Endothelial cell (in vitro differentiated cells): ENCODE data around the gene DTNA. TPM values are rescaled to one million over a fixed set of nuclear protein-coding genes. Genes with fewer than 3 reads are reported as not detected.
"Not testable (repeated sequence)": the region's sequence is repeated elsewhere in the genome, so short reads cannot be mapped to it uniquely, and the experiment has no call there.

Experiments
- DNase-seq: peaks from one replicate; pipeline ENCODE4 v3.0.0; 2021; ENCODE audit warnings: low spot score
- H3K27ac Mint-ChIP-seq: one replicate; pipeline ENCODE4 v1.8.0; 2021; ENCODE audit warnings: mixed read lengths, inconsistent platforms; ENCODE audit not compliant: unreplicated experiment
- H3K27me3 Mint-ChIP-seq: one replicate; pipeline ENCODE4 v1.8.0; 2021; ENCODE audit warnings: mild to moderate bottlenecking, moderate library complexity, mixed read lengths, inconsistent platforms; ENCODE audit not compliant: unreplicated experiment
- H3K36me3 Mint-ChIP-seq: one replicate; pipeline ENCODE4 v1.8.0; 2021; ENCODE audit warnings: mild to moderate bottlenecking, low read depth, mixed read lengths, inconsistent platforms; ENCODE audit not compliant: unreplicated experiment
- H3K4me1 Mint-ChIP-seq: one replicate; pipeline ENCODE4 v1.8.0; 2021; ENCODE audit warnings: mild to moderate bottlenecking, mixed read lengths, inconsistent platforms; ENCODE audit not compliant: unreplicated experiment
- H3K4me3 Mint-ChIP-seq: one replicate; pipeline ENCODE4 v1.8.0; 2021; ENCODE audit warnings: mild to moderate bottlenecking, mixed read lengths, inconsistent platforms; ENCODE audit not compliant: unreplicated experiment
- H3K9me3 Mint-ChIP-seq: one replicate; pipeline ENCODE4 v1.8.0; 2021; ENCODE audit warnings: mixed read lengths, inconsistent platforms; ENCODE audit not compliant: unreplicated experiment
- total RNA-seq: library from RNA; stranded (reverse); fragmentation: NEBNext Ultra II Directional; extraction: Animal tissue kit (Norgen Biotek cat#: 25700); gene quantifications from one replicate; pipeline ENCODE4 v1.2.1, GENCODE V29; 2021; ENCODE audit not compliant: unreplicated experiment
- TF ChIP-seq, protein P1 (sequence below): fragments of 200-600 bp; sonication (generic); IDR thresholded peaks from one replicate; pipeline ENCODE4 v1.5.0; 2021; ENCODE audit warnings: antibody characterized with exemption; ENCODE audit not compliant: unreplicated experiment

Gene DTNA
- total RNA-seq, 1 donor from 2014 or later = 17.9 TPM

DNA sequence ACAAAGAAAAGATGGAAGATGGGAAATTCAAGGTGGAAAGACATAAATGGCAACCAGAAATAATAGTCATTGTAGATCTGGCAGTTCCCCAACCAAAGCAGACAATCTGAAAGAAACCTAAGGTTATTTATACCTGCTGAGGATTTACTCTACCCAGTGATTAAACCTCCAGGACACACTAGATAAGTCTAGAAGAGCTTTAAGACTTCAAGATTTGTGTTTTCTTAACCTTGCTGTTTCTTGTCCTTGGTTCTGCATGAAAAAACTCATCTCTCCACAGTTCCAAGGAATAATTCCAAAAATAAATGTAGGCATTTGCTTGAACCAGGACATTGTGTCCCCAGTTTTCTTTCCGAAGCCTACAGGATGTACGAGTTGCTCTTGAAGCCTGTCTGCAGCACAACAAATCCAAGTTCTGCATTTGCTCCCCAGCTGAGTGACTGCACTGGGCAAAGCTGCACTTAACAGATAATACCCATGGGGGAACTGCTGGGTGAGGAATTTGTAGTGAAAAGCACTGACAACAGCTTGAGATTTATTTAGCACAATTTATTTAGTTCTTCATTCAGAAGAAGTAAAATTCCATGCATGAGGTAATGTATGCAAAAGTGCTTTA is 19.8 kb downstream of the DTNA start:
- no peak for DNase-seq
- H3K36me3 Mint-ChIP-seq = no peaks in the 10 kb centered on the region
- H3K27me3 Mint-ChIP-seq = peaks cover 2% of the 10 kb centered on the region
- no peak overlapping the region for H3K4me3 Mint-ChIP-seq
- TF ChIP-seq, protein P1, sequence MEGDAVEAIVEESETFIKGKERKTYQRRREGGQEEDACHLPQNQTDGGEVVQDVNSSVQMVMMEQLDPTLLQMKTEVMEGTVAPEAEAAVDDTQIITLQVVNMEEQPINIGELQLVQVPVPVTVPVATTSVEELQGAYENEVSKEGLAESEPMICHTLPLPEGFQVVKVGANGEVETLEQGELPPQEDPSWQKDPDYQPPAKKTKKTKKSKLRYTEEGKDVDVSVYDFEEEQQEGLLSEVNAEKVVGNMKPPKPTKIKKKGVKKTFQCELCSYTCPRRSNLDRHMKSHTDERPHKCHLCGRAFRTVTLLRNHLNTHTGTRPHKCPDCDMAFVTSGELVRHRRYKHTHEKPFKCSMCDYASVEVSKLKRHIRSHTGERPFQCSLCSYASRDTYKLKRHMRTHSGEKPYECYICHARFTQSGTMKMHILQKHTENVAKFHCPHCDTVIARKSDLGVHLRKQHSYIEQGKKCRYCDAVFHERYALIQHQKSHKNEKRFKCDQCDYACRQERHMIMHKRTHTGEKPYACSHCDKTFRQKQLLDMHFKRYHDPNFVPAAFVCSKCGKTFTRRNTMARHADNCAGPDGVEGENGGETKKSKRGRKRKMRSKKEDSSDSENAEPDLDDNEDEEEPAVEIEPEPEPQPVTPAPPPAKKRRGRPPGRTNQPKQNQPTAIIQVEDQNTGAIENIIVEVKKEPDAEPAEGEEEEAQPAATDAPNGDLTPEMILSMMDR = no peak
- H3K4me1 Mint-ChIP-seq = peaks cover 6% of the 10 kb centered on the region
- H3K9me3 Mint-ChIP-seq = no peaks in the 10 kb centered on the region
- H3K27ac Mint-ChIP-seq = no peak overlapping the region

DNA sequence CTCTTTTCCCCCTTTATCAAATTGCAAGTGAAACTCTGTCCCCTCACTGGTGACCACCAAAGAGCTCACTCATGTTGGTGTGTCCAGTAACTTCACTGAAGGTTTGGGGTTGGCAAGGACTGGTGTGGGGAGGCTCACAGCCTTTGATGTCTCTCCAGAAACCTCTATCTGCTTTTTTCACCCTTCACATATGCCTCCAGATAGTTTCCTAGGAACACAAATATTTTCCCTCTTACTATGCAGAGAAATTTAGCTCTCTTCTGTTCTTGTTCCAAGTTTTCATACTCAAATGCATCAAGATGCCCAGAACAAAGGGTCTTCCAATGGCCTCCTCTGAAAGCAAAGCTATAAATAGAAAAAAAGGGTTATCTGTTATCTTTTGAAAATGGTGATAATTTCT is 20.7 kb downstream of the DTNA start:
- Mint-ChIP-seq H3K27me3 (peaks cover 2% of the 10 kb centered on the region), H3K27ac (no peak overlapping the region), H3K9me3 (no peaks in the 10 kb centered on the region), H3K36me3 (no peaks in the 10 kb centered on the region), H3K4me1 (peaks cover 6% of the 10 kb centered on the region), H3K4me3 (no peak overlapping the region)
- DNase-seq = no peak
- TF ChIP-seq, protein P1 = no peak

DNA sequence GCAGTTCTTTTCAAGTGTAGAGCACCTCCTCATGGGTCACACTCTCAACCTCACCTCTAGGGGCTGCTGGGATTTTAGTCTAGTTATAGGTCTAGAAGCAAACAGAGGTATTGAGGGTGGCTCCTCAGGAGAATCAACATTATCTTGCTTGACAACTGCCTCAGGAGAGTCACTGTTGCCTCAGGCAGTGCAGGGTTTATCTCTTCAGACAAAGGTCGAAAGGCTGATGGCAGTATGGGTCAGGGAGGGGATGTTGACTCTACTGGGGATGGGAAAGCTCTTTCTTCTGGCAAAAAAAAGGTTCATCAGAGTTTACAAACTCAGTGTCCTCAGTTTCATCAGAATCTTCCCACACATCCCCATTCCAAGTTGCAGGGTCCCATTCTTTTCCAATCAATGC is 24.0 kb downstream of the DTNA start:
- Mint-ChIP-seq H3K4me3 (no peak overlapping the region), H3K36me3 (no peaks in the 10 kb centered on the region), H3K27me3 (peaks cover 2% of the 10 kb centered on the region), H3K27ac (no peak overlapping the region), H3K4me1 (peaks cover 6% of the 10 kb centered on the region), H3K9me3 (no peaks in the 10 kb centered on the region)
- no peak for DNase-seq
- TF ChIP-seq, protein P1 = no peak

DNA sequence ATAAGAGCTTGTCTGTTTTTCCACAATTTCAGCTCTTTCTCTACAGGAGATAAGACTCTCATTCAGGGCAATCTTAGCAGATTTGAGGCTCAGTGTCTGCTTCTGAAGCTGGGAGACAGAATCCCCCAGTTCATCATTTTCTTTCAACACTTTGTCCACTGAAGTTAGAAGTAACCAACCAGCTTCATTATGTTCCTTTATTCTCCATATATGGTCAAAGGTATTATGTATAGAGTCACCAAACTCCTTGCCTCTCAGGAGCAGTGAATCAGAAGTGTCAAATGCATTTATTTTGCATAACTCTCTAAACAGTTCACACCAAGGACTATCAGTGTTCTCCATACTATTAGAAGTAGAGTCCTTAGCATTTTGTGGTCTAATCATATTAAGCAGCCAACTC is 24.4 kb downstream of the DTNA start:
- not testable (repeated sequence) for H3K27me3 Mint-ChIP-seq, H3K36me3 Mint-ChIP-seq, DNase-seq, H3K4me1 Mint-ChIP-seq, H3K9me3 Mint-ChIP-seq, H3K4me3 Mint-ChIP-seq, H3K27ac Mint-ChIP-seq

DNA sequence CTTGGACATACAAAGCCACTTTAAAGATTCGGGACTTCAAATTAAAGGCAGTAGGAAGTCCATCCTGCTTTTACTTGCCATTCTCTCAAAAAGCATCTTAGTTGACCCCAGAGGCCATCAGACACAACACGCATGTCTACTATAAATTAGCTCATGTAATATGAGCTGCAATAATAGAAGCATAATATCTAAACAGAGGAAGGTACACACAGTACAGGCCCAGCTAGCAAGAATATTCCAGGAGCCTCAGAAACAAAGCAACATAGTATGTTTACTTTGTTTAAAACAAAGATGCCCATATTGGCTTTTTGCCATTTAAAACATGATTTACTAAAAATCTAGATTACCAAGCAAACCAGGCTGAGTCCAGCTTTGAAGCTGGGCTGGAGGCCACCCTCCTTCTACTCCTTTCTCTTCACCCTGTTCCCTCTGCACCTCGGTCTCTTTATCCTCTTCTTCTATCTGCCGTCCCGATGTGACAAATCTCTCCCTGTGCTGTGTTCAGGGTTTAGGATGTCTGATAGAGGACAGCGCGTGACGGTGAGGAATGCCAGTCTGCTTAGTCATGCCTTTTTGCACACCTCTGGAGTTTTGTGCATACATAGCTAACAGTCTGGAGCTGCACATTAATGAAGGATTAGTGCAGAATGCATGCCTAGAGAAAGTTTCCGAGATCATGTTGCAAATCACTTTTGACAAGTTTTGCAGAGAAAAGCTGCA is 28.2 kb downstream of the DTNA start:
- no peak for DNase-seq
- Mint-ChIP-seq H3K4me3 (no peak overlapping the region), H3K27me3 (peaks cover 1% of the 10 kb centered on the region), H3K4me1 (no peaks in the 10 kb centered on the region), H3K9me3 (no peaks in the 10 kb centered on the region), H3K27ac (no peak overlapping the region), H3K36me3 (no peaks in the 10 kb centered on the region)
- TF ChIP-seq, protein P1 = no peak
